Measurements from ENCODE around the gene ADRM1. TPM values are rescaled to one million over a fixed set of nuclear protein-coding genes. Genes with fewer than 3 reads are reported as not detected.
A peak's percentile ranks its signal among the peaks of the same experiment; 100 is the strongest.

Gene ADRM1
- total and polyA plus RNA-seq, 10 of the 15 experiments (the other 5 are each of a cell fraction or from before 2014, with no cell fraction given), result 3.4 to 213 (median 95.9) TPM

GRCh38 chr20:62320581-62321354, 18.0 kb downstream of the ADRM1 start:
- Histone ChIP-seq H4K20me1 (ENCODE audit: control insufficient read depth, insufficient read depth) (no peaks in the 10 kb centered on the region), H3K9me3 (replicated peaks; ENCODE audit: control insufficient read depth, insufficient read depth, low read length) (no peaks in the 10 kb centered on the region; the same call in 2 of the 3 replicates), H3K4me2 (ENCODE audit: control insufficient read depth, insufficient read depth) (no peak overlapping the region), H3K9ac (ENCODE audit: control insufficient read depth, insufficient read depth, low read length) (no peak overlapping the region), H2AFZ (ENCODE audit: control insufficient read depth, low read depth, low read length) (no peak overlapping the region), H3K79me2 (ENCODE audit: control insufficient read depth, insufficient read depth, low read length) (no peaks in the 10 kb centered on the region), H3K4me1 (ENCODE audit: control insufficient read depth, insufficient read depth, low read length) (no peaks in the 10 kb centered on the region), H3K4me3 (no peak overlapping the region), H3K36me3 (ENCODE audit: control insufficient read depth in 2 of 2, insufficient read depth in 2 of 2, low read length in 1 of 2) (no peaks in the 10 kb centered on the region), H3K27ac (ENCODE audit: control insufficient read depth, insufficient read depth) (no peak overlapping the region), H3K27me3 (replicated peaks in 1 of 2; ENCODE audit: control insufficient read depth in 2 of 2, insufficient read depth in 2 of 2, low read length in 1 of 2) (no peaks in the 10 kb centered on the region)
- in situ Hi-C loops (cut with MboI) (no loop called here), intact Hi-C loops (cut with micrococcal nuclease; ENCODE audit: unreplicated experiment) (no loop called here)
- BruUV-seq (replicated peaks), result no TSS peak
- ATAC-seq (peak; percentile 61), DNase-seq (ENCODE audit: low read depth, low spot score) (no peak), FAIRE-seq (no peak)
- 97% methylated on average over 17 of the region's 22 CpGs for WGBS (ENCODE audit: insufficient coverage, insufficient replicate concordance, low lambda C conversion rate, missing lambda C conversion rate)
- TF ChIP-seq IRF4 (IDR thresholded peaks at IDR 0.05; ENCODE audit: low read depth, low read length) (no peak), ESRRA (IDR thresholded peaks at IDR 0.05; ENCODE audit: low read length) (no peak), CBX5 (IDR thresholded peaks at IDR 0.05; ENCODE audit: low read depth) (no peak), HDAC6 (IDR thresholded peaks at IDR 0.05; ENCODE audit: unreplicated experiment) (no peak), POU2F2 (IDR thresholded peaks at IDR 0.05; ENCODE audit: borderline replicate concordance, low read depth, low read length) (no peak), ZBTB11 (CRISPR knock-in tag; IDR thresholded peaks at IDR 0.05) (no peak), PRDM15 (CRISPR knock-in tag; IDR thresholded peaks at IDR 0.05) (no peak), RB1 (IDR thresholded peaks at IDR 0.05; ENCODE audit: borderline replicate concordance) (no peak), E2F4 (IDR thresholded peaks at IDR 0.05; ENCODE audit: low read depth, low read length) (no peak)
- ChIA-PET SMC1A (ENCODE audit: uncharacterized antibody, unreplicated experiment) (no interaction called here), CTCF (no interaction called here), RAD21 (ENCODE audit: unreplicated experiment) (no interaction called here), POLR2A (no interaction called here)
